IMR-90 (cell line): Measurements from ENCODE around the gene SAMD10. TPM values are rescaled to one million over a fixed set of nuclear protein-coding genes. Genes with fewer than 3 reads are reported as not detected.

Source experiments
- ATAC-seq: fragments of 200-7000 bp; cut with Tn5 transposase; 2 replicates; pipeline ENCODE4 v1.9.1; 2020; ENCODE audit warnings: low read depth, mild to moderate bottlenecking, moderate library complexity
- BruUV-seq: library from RNA; stranded (reverse); fragments of 400-500 nt; replicated peaks from 2 replicates; lab custom pipeline; 2021; lab: Mats Ljungman, UMichigan
- CTCF ChIA-PET: fragments of 300-600 bp; formaldehyde crosslinking; extraction: SDS; loops from one replicate; lab custom pipeline; 2021; ENCODE audit warnings: antibody characterized with exemption; lab: Yijun Ruan, JAX
- POLR2A ChIA-PET: fragments of 300-600 bp; sonication (Branson Sonifier 250); formaldehyde crosslinking; loops from one replicate; lab custom pipeline; 2022; ENCODE audit warnings: antibody characterized with exemption; ENCODE audit not compliant: unreplicated experiment; lab: Charles Lee
- DNase-seq: peaks from one replicate; pipeline ENCODE4 v3.0.0; 2013
- H2AFZ ChIP-seq: replicated peaks from 2 replicates; pipeline ENCODE3; 2013; ENCODE audit warnings: low read length, mild to moderate bottlenecking; ENCODE audit not compliant: poor library complexity
- H2AK5ac ChIP-seq: 2 replicates; pipeline ENCODE4 v1.6.1; 2013; ENCODE audit warnings: low read depth, low read length, inconsistent platforms
- H2AK9ac ChIP-seq: replicated peaks from 2 replicates; pipeline ENCODE3; 2013; ENCODE audit warnings: mild to moderate bottlenecking, low read depth, low read length, moderate library complexity; ENCODE audit not compliant: poor library complexity
- H2BK120ac ChIP-seq: 2 replicates; pipeline ENCODE4 v1.6.1; 2013; ENCODE audit warnings: low read depth, low read length, inconsistent platforms
- H2BK15ac ChIP-seq: 3 replicates; pipeline ENCODE4 v1.6.1; 2013; ENCODE audit warnings: low read depth, low read length, inconsistent platforms
- H2BK20ac ChIP-seq: 2 replicates; pipeline ENCODE4 v1.6.1; 2013; ENCODE audit warnings: low read depth, mild to moderate bottlenecking, inconsistent platforms, low read length, moderate library complexity
- H2BK5ac ChIP-seq: 2 replicates; pipeline ENCODE4 v1.6.1; 2013; ENCODE audit warnings: mild to moderate bottlenecking, low read depth, low read length, inconsistent platforms; ENCODE audit not compliant: poor library complexity, severe bottlenecking
- H3K14ac ChIP-seq: replicated peaks from 2 replicates; pipeline ENCODE4 v1.6.1; 2013; ENCODE audit warnings: low read depth, low read length, inconsistent platforms
- H3K18ac ChIP-seq: 2 replicates; pipeline ENCODE4 v1.6.1; 2013; ENCODE audit warnings: low read depth, low read length, control low read depth
- H3K23ac ChIP-seq: 2 replicates; pipeline ENCODE4 v1.6.1; 2013; ENCODE audit warnings: low read depth, low read length, inconsistent platforms
- H3K27ac ChIP-seq: 2 replicates; pipeline ENCODE4 v1.5.1; 2013; ENCODE audit warnings: mild to moderate bottlenecking, control low read depth, low read length; ENCODE audit not compliant: insufficient read depth
- H3K27me3 ChIP-seq: 2 replicates; pipeline ENCODE4 v1.6.1; 2013; ENCODE audit warnings: low read length; ENCODE audit not compliant: control insufficient read depth, insufficient read depth
- H3K36me3 ChIP-seq: 2 replicates; pipeline ENCODE4 v1.6.1; 2013; ENCODE audit warnings: low read length, mixed read lengths; ENCODE audit not compliant: control insufficient read depth, insufficient read depth
- H3K4ac ChIP-seq: 2 replicates; pipeline ENCODE4 v1.6.1; 2013; ENCODE audit warnings: low read depth, low read length, inconsistent platforms
- H3K4me1 ChIP-seq: 2 replicates; pipeline ENCODE4 v1.6.1; 2013; ENCODE audit warnings: low read length, mixed read lengths; ENCODE audit not compliant: control insufficient read depth, insufficient read depth
- H3K4me2 ChIP-seq: 2 replicates; pipeline ENCODE4 v1.6.1; 2013; ENCODE audit warnings: low read depth, mild to moderate bottlenecking, control low read depth, low read length, moderate library complexity
- H3K4me3 ChIP-seq: 2 replicates; pipeline ENCODE4 v1.5.1; 2013; ENCODE audit warnings: low read depth, mild to moderate bottlenecking, control low read depth, low read length, moderate library complexity; ENCODE audit not compliant: insufficient read depth
- H3K56ac ChIP-seq: 2 replicates; pipeline ENCODE4 v1.6.1; 2013; ENCODE audit warnings: low read length, inconsistent platforms; ENCODE audit not compliant: insufficient read depth; ENCODE audit errors: extremely low read depth
- H3K79me1 ChIP-seq, 2 experiments: 2 replicates each; pipeline ENCODE4 v1.6.1; 2013; ENCODE audit warnings: low read length in 2 of 2, inconsistent platforms in 1 of 2, low read depth in 1 of 2
- H3K9ac ChIP-seq: 2 replicates; pipeline ENCODE4 v1.6.1; 2013; ENCODE audit warnings: low read depth, low read length, control low read depth
- H3K9me1 ChIP-seq: 2 replicates; pipeline ENCODE4 v1.6.1; 2013; ENCODE audit warnings: low read length, inconsistent platforms; ENCODE audit not compliant: insufficient read depth
- H3K9me3 ChIP-seq: 2 replicates; pipeline ENCODE4 v1.6.1; 2013; ENCODE audit warnings: low read length; ENCODE audit not compliant: control insufficient read depth, insufficient read depth
- H4K20me1 ChIP-seq: 2 replicates; pipeline ENCODE4 v1.6.1; 2013; ENCODE audit warnings: low read length, inconsistent platforms; ENCODE audit not compliant: insufficient read depth
- H4K5ac ChIP-seq: 2 replicates; pipeline ENCODE4 v1.6.1; 2013; ENCODE audit warnings: mild to moderate bottlenecking, low read depth, low read length, control low read depth
- H4K8ac ChIP-seq, 2 experiments: 2 replicates each; pipeline ENCODE4 v1.6.1; 2013; ENCODE audit warnings: low read depth in 2 of 2, low read length in 2 of 2, control low read depth in 1 of 2, inconsistent platforms in 1 of 2
- H4K91ac ChIP-seq: 2 replicates; pipeline ENCODE4 v1.6.1; 2013; ENCODE audit warnings: low read depth, low read length, inconsistent platforms; ENCODE audit not compliant: insufficient read depth
- BHLHE40 ChIP-seq: fragments of 150-350 bp; IDR thresholded peaks from 2 replicates; pipeline ENCODE4 v1.6.1; 2016; ENCODE audit warnings: mild to moderate bottlenecking, low read depth, low read length
- CEBPB ChIP-seq: IDR thresholded peaks from 2 replicates; pipeline ENCODE4 v1.6.1; 2012; ENCODE audit warnings: low read depth, low read length, improper control_type of control experiment
- CHD1 ChIP-seq: IDR thresholded peaks from 2 replicates; pipeline ENCODE4 v1.6.1; 2012; ENCODE audit warnings: low read depth, low read length, improper control_type of control experiment
- CTCF ChIP-seq: conservative IDR thresholded peaks from 2 replicates; pipeline ENCODE4 v1.5.1; 2012; ENCODE audit warnings: mild to moderate bottlenecking, low read depth, low read length, improper control_type of control experiment
- ELK1 ChIP-seq: fragments of 150-350 bp; IDR thresholded peaks from 2 replicates; pipeline ENCODE4 v1.6.1; 2016; ENCODE audit warnings: low read depth, mild to moderate bottlenecking, low read length, moderate library complexity, borderline replicate concordance
- FOS ChIP-seq: fragments of 150-350 bp; IDR thresholded peaks from 2 replicates; pipeline ENCODE4 v1.6.1; 2016; ENCODE audit warnings: low read depth, low read length
- MAFK ChIP-seq: IDR thresholded peaks from 2 replicates; pipeline ENCODE4 v1.6.1; 2012; ENCODE audit warnings: low read depth, low read length, improper control_type of control experiment
- MAZ ChIP-seq: IDR thresholded peaks from 2 replicates; pipeline ENCODE4 v1.6.1; 2012; ENCODE audit warnings: low read depth, mild to moderate bottlenecking, low read length, improper control_type of control experiment, moderate library complexity, borderline replicate concordance
- MXI1 ChIP-seq: IDR thresholded peaks from 2 replicates; pipeline ENCODE4 v1.6.1; 2012; ENCODE audit warnings: low read depth, mild to moderate bottlenecking, low read length, moderate library complexity, borderline replicate concordance
- NFE2L2 ChIP-seq: fragments of 150-350 bp; IDR thresholded peaks from 2 replicates; pipeline ENCODE4 v1.6.1; 2016; ENCODE audit warnings: low read depth, mild to moderate bottlenecking, low read length
- POLR2A ChIP-seq: IDR thresholded peaks from 2 replicates; pipeline ENCODE4 v1.6.1; 2012; ENCODE audit warnings: mild to moderate bottlenecking, low read depth, low read length
- RAD21 ChIP-seq: IDR thresholded peaks from 2 replicates; pipeline ENCODE4 v1.6.1; 2012; ENCODE audit warnings: low read length, improper control_type of control experiment
- RCOR1 ChIP-seq: IDR thresholded peaks from 2 replicates; pipeline ENCODE4 v1.6.1; 2012; ENCODE audit warnings: mild to moderate bottlenecking, low read length, improper control_type of control experiment; ENCODE audit not compliant: insufficient replicate concordance
- RFX5 ChIP-seq: IDR thresholded peaks from 2 replicates; pipeline ENCODE4 v1.8.0; 2012; ENCODE audit warnings: low read depth, mild to moderate bottlenecking, low read length, moderate library complexity
- SMC3 ChIP-seq: fragments of 150-350 bp; IDR thresholded peaks from 2 replicates; pipeline ENCODE4 v1.6.1; 2016; ENCODE audit warnings: low read depth, mild to moderate bottlenecking, antibody characterized with exemption, low read length, moderate library complexity
- USF2 ChIP-seq: fragments of 150-350 bp; IDR thresholded peaks from 2 replicates; pipeline ENCODE4 v1.6.1; 2017; ENCODE audit warnings: mild to moderate bottlenecking, antibody characterized with exemption, low read length, low read depth
- WGBS, 2 experiments: methylation state at CpG; one replicate each; pipeline versions ENCODE4 v1.1.5 to v1.1.7; 2013; ENCODE audit warnings: missing lambda C conversion rate in 2 of 2; ENCODE audit not compliant: insufficient read length in 1 of 2; ENCODE audit errors: extremely low coverage in 2 of 2; 5-methylcytosine and 5-hydroxymethylcytosine counted together
- dilution Hi-C: fragments of 300-500 bp; cut with HindIII; formaldehyde crosslinking; loops from one replicate; pipeline ENCODE4 v1.14.3; 2018; ENCODE audit warnings: low sequenced_read_pairs; ENCODE audit not compliant: unreplicated experiment
- in situ Hi-C: fragments of 300-500 bp; cut with MboI; formaldehyde crosslinking; loops from 3 replicates; pipeline ENCODE4 v1.14.3; 2019; ENCODE audit warnings: low sequenced_read_pairs, inconsistent platforms, mixed read lengths
- intact Hi-C: fragments of 100-400 bp; cut with micrococcal nuclease; formaldehyde crosslinking; loops from 2 replicates; pipeline ENCODE4 v1.10.0; 2022
- polyA plus RNA-seq, 3 experiments: library from polyadenylated mRNA; depleted of rRNA; stranded (reverse); fragments of >200 nt; gene quantifications; 2 replicates each; pipeline ENCODE4 v1.2.3, GENCODE V29; 2012; ENCODE audit warnings: low replicate concordance in 1 of 3
- total RNA-seq: library from RNA; depleted of rRNA; stranded (reverse); fragments of >200 nt; gene quantifications from 2 replicates; pipeline ENCODE4 v1.2.3, GENCODE V29; 2012

Gene SAMD10
- total and polyA plus RNA-seq, 2 of the 4 experiments (the other 2 are of a cell fraction) = 0.54 to 4.1 TPM

GRCh38 chr20:63946986-63947637 is 32.3 kb downstream of the SAMD10 start:
- ChIA-PET POLR2A (no interaction called here), CTCF (no interaction called here)
- Histone ChIP-seq H4K5ac (no peak overlapping the region), H3K4me3 (no peak overlapping the region), H3K18ac (no peak overlapping the region), H2BK15ac (no peak overlapping the region), H3K4me2 (no peak overlapping the region), H3K9me1 (peaks cover 22% of the 10 kb centered on the region), H4K20me1 (peaks cover 99% of the 10 kb centered on the region), H2BK20ac (no peak overlapping the region), H2AK9ac (no peak overlapping the region), H3K4ac (no peak overlapping the region), H3K27ac (no peak overlapping the region), H2BK120ac (no peak overlapping the region), H3K14ac (no peak overlapping the region), H3K79me1 (peaks cover 18 to 90% of the 10 kb centered on the region in 2 experiments; a peak in 3 of 4 replicates), H3K9me3 (no peaks in the 10 kb centered on the region), H3K9ac (no peak overlapping the region), H3K23ac (no peak overlapping the region), H3K56ac (no peak overlapping the region), H3K36me3 (peaks cover 36% of the 10 kb centered on the region), H4K8ac (no peak overlapping the region), H2AFZ (no peak overlapping the region), H3K4me1 (peaks cover 29% of the 10 kb centered on the region), H4K91ac (no peak overlapping the region), H2AK5ac (no peak overlapping the region; the same call in 1 of the 2 replicates), H2BK5ac (no peak overlapping the region), H3K27me3 (no peaks in the 10 kb centered on the region)
- ATAC-seq = no peak
- DNase-seq = no peak
- intact Hi-C loops (no loop called here), in situ Hi-C loops (no loop called here), dilution Hi-C loops (no loop called here)
- WGBS, 2 experiments = 88% methylated on average over 13 of the region's 15 CpGs; no CpG with 5 or more reads in 1 of the 2 experiments
- TF ChIP-seq CEBPB (no peak), CTCF (no peak), BHLHE40 (no peak), USF2 (no peak), ELK1 (no peak), MAZ (no peak), CHD1 (no peak), FOS (no peak), NFE2L2 (no peak), RAD21 (no peak), MXI1 (no peak), SMC3 (no peak), RFX5 (no peak), POLR2A (no peak), MAFK (no peak), RCOR1 (no peak)
- no TSS peak for BruUV-seq
